Heart left ventricle (tissue), 16 donors: ENCODE measurements around the gene C1orf53. TPM values are rescaled to one million over a fixed set of nuclear protein-coding genes. Genes with fewer than 3 reads are reported as not detected.

Experiments
- ATAC-seq, 4 donors: fragments of 200-7000 bp; cut with Tn5 transposase; one replicate each; pipeline ENCODE4 v1.9.1; 2020 to 2022; ENCODE audit warnings: moderate library complexity in 4 of 4, mild to moderate bottlenecking in 3 of 4, moderate number of reproducible peaks in 1 of 4
- DNase-seq, 5 donors: peaks; one replicate each; pipeline ENCODE4 v3.0.0-alpha.2; 2020
- H3K27ac ChIP-seq, 12 donors: fragments of 200-600 bp; sonication (generic) in 4 of 12; one replicate each; pipeline versions ENCODE4 v1.5.0 to v1.8.0; 2016 to 2022; ENCODE audit warnings: mild to moderate bottlenecking in 2 of 12
- H3K27me3 ChIP-seq, 9 donors: fragments of 200-600 bp; sonication (generic) in 2 of 9; one replicate each; pipeline versions ENCODE4 v1.5.1 to v1.8.0; 2016 to 2022; ENCODE audit warnings: mild to moderate bottlenecking in 3 of 9
- H3K36me3 ChIP-seq, 9 donors: fragments of 200-600 bp; sonication (generic) in 2 of 9; one replicate each; pipeline versions ENCODE4 v1.5.0 to v1.8.0; 2018 to 2022; ENCODE audit warnings: mild to moderate bottlenecking in 2 of 9
- H3K4me1 ChIP-seq, 12 donors: fragments of 200-600 bp; sonication (generic) in 4 of 12; one replicate each; pipeline versions ENCODE4 v1.5.0 to v1.8.0; 2016 to 2022; ENCODE audit warnings: mild to moderate bottlenecking in 3 of 12
- H3K4me3 ChIP-seq, 12 donors: fragments of 200-600 bp; sonication (generic) in 4 of 12; one replicate each; pipeline versions ENCODE4 v1.5.0 to v1.8.0; 2017 to 2022; ENCODE audit warnings: mild to moderate bottlenecking in 9 of 12, moderate library complexity in 4 of 12
- H3K9me3 ChIP-seq, 12 donors: fragments of 200-600 bp; sonication (generic) in 4 of 12; one replicate each; pipeline versions ENCODE4 v1.5.0 to v1.8.0; 2016 to 2022; ENCODE audit warnings: mild to moderate bottlenecking in 1 of 12
- CTCF ChIP-seq, 12 donors: fragments of 200-600 bp; sonication (generic) in 4 of 12; IDR thresholded peaks; one replicate each; pipeline versions ENCODE4 v1.5.0 to v1.8.0; 2018 to 2022; ENCODE audit warnings: antibody characterized with exemption in 12 of 12, mild to moderate bottlenecking in 5 of 12
- POLR2A ChIP-seq, 2 donors: fragments of 450-650 bp; IDR thresholded peaks; one replicate each; pipeline ENCODE4 v1.6.1; 2017; ENCODE audit warnings: antibody characterized with exemption in 2 of 2, mild to moderate bottlenecking in 2 of 2, moderate library complexity in 2 of 2
- WGBS, 4 donors: extraction: QIAGEN DNeasy Blood & Tissue Kit in 2 of 4; methylation state at CpG; one replicate each; pipeline versions ENCODE4 v1.1.5 to v1.1.7; 2013 to 2018; 5-methylcytosine and 5-hydroxymethylcytosine counted together
- intact Hi-C, 10 donors: fragments of 100-400 bp; cut with DNase I; formaldehyde crosslinking; loops; one replicate each; pipeline versions ENCODE4 v1.11.1 to v1.14.2; 2022
- polyA plus RNA-seq, 2 donors: library from polyadenylated mRNA; stranded (reverse); fragments of 200-250 nt; gene quantifications; one replicate each; pipeline ENCODE4 v1.2.3, GENCODE V29; 2013
- total RNA-seq, 9 donors: library from RNA; depleted of rRNA in 2 of 9; stranded (reverse); fragments of >200 nt in 2 of 9; fragmentation: NEBNext Ultra II Directional in 3 of 9; extraction: Animal tissue kit (Norgen Biotek cat#: 25700) in 3 of 9; gene quantifications; one replicate each; pipeline versions ENCODE4 v1.1.0 to v1.2.4, GENCODE V29; 2016 to 2023
- donor health status: ischemic (EF 13 %, LVEDD 7.1; RV severe dilation, severe dysfunction).
- donor health status: healthy with polysubstance abuse.
- donor health status: DM: no; HTN: yes; CAD: no.
- donor health status: DM: no; HTN: no; CAD: no.
- donor health status: ischemic (EF 25% LVEDD 6.9; RV normal size, moderate dysfunction).
- donor health status: ischemic (EF 25% LVEDD 5.7; RV mildly dilated, moderate dysfunction).
- donor health status: healthy.
- donor health status: DM: yes; HTN: yes; CAD: no.
- donor health status: ischemic (EF 35%, LVEDD 5.7; RV mildly dilated, moderate dysfunction).
- donor health status: nonischemic (EF 11% LVEDD 7.7; RV severe dilation, severe dysfunction).
- donor health status: DM: yes; HTN: yes; CAD: no.
- donor health status: PGD.
- donor health status: ischemic (EF 29% LVEDD 5.4; RV normal size, mild dysfunction).
- donor health status: nonischemic (EF 23%, LVEDD 6.1; RV moderate dilation, normal function).

C1orf53 gene
- total and polyA plus RNA-seq, 11 donors = 2.8 to 15.2 (median 6.8) TPM

GRCh38 chr1:197942042-197942441, 39.6 kb downstream of the C1orf53 start:
- no peak overlapping the region for H3K27ac ChIP-seq
- H3K27me3 ChIP-seq = peaks cover 0 to 36% (median 0%) of the 10 kb centered on the region in 9 donors
- H3K4me1 ChIP-seq = no peaks in the 10 kb centered on the region
- intact Hi-C loops = no loop called here
- no peaks in the 10 kb centered on the region for H3K9me3 ChIP-seq
- ATAC-seq (no peak), DNase-seq (no peak)
- no peaks in the 10 kb centered on the region for H3K36me3 ChIP-seq
- no peak for TF ChIP-seq POLR2A (IDR thresholded peaks at IDR 0.05)
- TF ChIP-seq CTCF (IDR thresholded peaks at IDR 0.05) = no peak
- H3K4me3 ChIP-seq = no peak overlapping the region
- 94 to 98% (median 96%) methylated on average over 2 of the region's 2 CpGs for WGBS, 4 donors

DNA sequence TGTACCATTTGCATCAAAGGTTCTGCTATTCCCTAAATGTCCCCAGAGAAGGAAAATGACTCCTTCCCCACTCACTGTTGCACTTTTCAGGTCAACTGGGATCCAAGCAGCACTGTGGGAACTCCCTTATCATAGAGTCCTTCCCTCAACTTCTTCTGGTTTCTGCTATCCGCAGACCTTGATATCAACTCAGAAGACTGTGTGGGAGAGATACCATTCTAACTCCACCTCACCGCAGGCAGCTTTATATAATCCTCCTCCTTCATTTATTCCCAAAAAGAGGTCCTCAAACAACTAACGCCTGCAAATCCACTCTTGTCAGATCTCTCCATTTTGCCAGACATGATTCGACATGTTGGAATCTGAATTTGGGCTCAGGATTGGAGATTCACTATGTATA, 42.1 kb downstream of the C1orf53 start:
- WGBS, 4 donors = 73 to 83% (median 79%) methylated on average over 4 of the region's 4 CpGs
- Histone ChIP-seq H3K9me3 (no peaks in the 10 kb centered on the region), H3K36me3 (no peaks in the 10 kb centered on the region), H3K27ac (no peak overlapping the region), H3K4me3 (no peak overlapping the region), H3K4me1 (no peaks in the 10 kb centered on the region), H3K27me3 (peaks cover 0 to 30% (median 0%) of the 10 kb centered on the region in 9 donors)
- DNase-seq (no peak), ATAC-seq (no peak)
- intact Hi-C loops = no loop called here
- TF ChIP-seq CTCF (IDR thresholded peaks at IDR 0.05) = no peak
- no peak for TF ChIP-seq POLR2A (IDR thresholded peaks at IDR 0.05)

DNA sequence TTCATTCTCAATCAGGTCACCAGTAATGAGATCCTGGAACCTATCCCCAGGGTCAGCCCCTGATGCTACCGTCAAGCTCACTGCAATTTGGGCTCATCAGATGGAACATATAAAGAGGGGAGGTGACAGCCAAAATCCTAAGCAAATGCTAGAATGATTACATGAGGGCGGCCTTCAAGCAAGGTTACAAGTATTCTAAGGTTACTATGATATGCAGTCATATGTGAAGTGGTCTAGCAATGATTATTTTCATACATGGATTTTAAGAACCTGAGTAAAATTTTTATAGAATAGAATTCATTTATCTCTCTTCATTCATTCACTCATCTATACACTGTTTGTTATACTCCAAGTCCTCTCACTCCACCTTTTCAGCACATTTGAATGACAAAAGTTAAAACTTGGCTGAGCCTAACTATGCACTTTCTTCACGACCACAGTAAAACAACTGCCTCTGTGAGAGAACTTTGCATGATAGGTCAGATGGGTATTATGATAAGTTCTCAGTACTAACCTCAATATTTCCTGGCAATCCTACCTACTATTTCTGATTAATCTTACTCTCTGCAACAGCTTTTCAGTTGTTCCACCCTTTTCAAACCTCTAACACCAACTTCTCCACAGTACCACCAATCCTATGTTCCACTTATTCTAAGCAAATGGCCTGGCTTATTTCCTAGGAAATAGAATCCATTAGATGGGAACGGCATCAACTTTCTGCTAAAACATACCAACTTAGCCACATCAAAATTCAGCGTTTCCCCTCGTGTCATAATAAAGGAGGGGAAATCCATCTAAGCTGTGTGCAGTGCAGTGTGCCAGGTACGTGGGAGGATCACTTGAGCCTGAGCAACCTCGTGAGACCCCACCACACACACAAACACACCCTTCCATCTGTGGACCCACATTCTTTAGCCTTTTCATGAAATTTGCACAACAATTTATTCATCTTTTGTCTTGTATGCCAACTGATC, 46.8 kb downstream of the C1orf53 start:
- Histone ChIP-seq H3K27ac (no peak overlapping the region), H3K9me3 (no peaks in the 10 kb centered on the region), H3K4me1 (no peaks in the 10 kb centered on the region), H3K4me3 (no peak overlapping the region), H3K36me3 (no peaks in the 10 kb centered on the region), H3K27me3 (peaks cover 0 to 16% (median 0%) of the 10 kb centered on the region in 9 donors)
- 77 to 81% (median 80%) methylated on average over 8 of the region's 8 CpGs for whole genome bisulfite sequencing, 4 donors
- TF ChIP-seq POLR2A (IDR thresholded peaks at IDR 0.05) (no peak), CTCF (IDR thresholded peaks at IDR 0.05) (no peak)
- ATAC-seq (no peak), DNase-seq (no peak)
- intact Hi-C loops = no loop called here

- H3K4me1 ChIP-seq = no peaks in the 10 kb centered on the region
- no peak overlapping the region for H3K27ac ChIP-seq
- intact Hi-C loops = no loop called here
- H3K36me3 ChIP-seq = no peaks in the 10 kb centered on the region
- no peak for DNase-seq
- H3K9me3 ChIP-seq = no peaks in the 10 kb centered on the region
- no peak for ATAC-seq
- peaks cover 0 to 8% (median 0%) of the 10 kb centered on the region in 9 donors for H3K27me3 ChIP-seq
- H3K4me3 ChIP-seq = no peak overlapping the region
- TF ChIP-seq CTCF (IDR thresholded peaks at IDR 0.05) (no peak), POLR2A (IDR thresholded peaks at IDR 0.05) (no peak)
These were observed 48.7 kb downstream of the C1orf53 start for GRCh38 chr1:197951089-197951488.
